Measurements from ENCODE around the gene SERINC4.

The SERINC4 gene

GRCh38 chr15:43789409-43789808 lies 10.6 kb downstream of the SERINC4 start:
- no peak for TF ChIP-seq ZNF274 (IDR thresholded peaks at IDR 0.05; ENCODE audit: low read depth, low read length)
- no peak overlapping the region for H3K4me3 ChIP-seq (ENCODE audit: low read length)

- no peak for TF ChIP-seq ZNF274 (IDR thresholded peaks at IDR 0.05; ENCODE audit: low read depth, low read length)
- H3K4me3 ChIP-seq (ENCODE audit: low read length), result no peak overlapping the region
These were observed 21.0 kb downstream of the SERINC4 start for GRCh38 chr15:43779016-43779415.

- TF ChIP-seq ZNF274 (IDR thresholded peaks at IDR 0.05; ENCODE audit: low read depth, low read length), result no peak
- H3K4me3 ChIP-seq (ENCODE audit: low read length), result peak overlapping the region; percentile 57; the same call in 1 of the 2 replicates
These were observed 22.6 kb downstream of the SERINC4 start for GRCh38 chr15:43777267-43777914.

- peak within 1 kb of the TSS; percentile 57; the same call in 1 of the 2 replicates for H3K4me3 ChIP-seq (ENCODE audit: low read length)
These were observed 23.2 kb downstream of the SERINC4 start, which contains the start of gene ELL3 for GRCh38 chr15:43776718-43777266. Gene ELL3, minus strand, starts transcription at chr15:43776966. Its CDS starts 65 bp downstream, at chr15:43776901.

GRCh38 chr15:43776101-43776717 lies 23.8 kb downstream of the SERINC4 start:
- H3K4me3 ChIP-seq (ENCODE audit: low read length), result peak overlapping the region; percentile 57; the same call in 1 of the 2 replicates
- TF ChIP-seq ZNF274 (IDR thresholded peaks at IDR 0.05; ENCODE audit: low read depth, low read length), result no peak

More at GRCh38 chr15:43776718-43777266, 23.2 kb downstream of the SERINC4 start, which contains the start of gene ELL3:
- no peak for TF ChIP-seq ZNF274 (IDR thresholded peaks at IDR 0.05; ENCODE audit: low read depth, low read length)

- H3K4me3 ChIP-seq (ENCODE audit: low read length), result peak overlapping the region; percentile 20; the same call in 1 of the 2 replicates
- no peak for TF ChIP-seq ZNF274 (IDR thresholded peaks at IDR 0.05; ENCODE audit: low read depth, low read length)
These were observed 24.5 kb downstream of the SERINC4 start for GRCh38 chr15:43775411-43775965.

- no peak for TF ChIP-seq ZNF274 (IDR thresholded peaks at IDR 0.05; ENCODE audit: low read depth, low read length)
- no peak overlapping the region for H3K4me3 ChIP-seq (ENCODE audit: low read length)
These were observed 26.0 kb downstream of the SERINC4 start for GRCh38 chr15:43774062-43774461.

GRCh38 chr15:43772624-43773023 lies 27.4 kb downstream of the SERINC4 start:
- TF ChIP-seq ZNF274 (IDR thresholded peaks at IDR 0.05; ENCODE audit: low read depth, low read length), result no peak
- no peak overlapping the region for H3K4me3 ChIP-seq (ENCODE audit: low read length)

GRCh38 chr15:43771816-43772215 lies 28.2 kb downstream of the SERINC4 start:
- H3K4me3 ChIP-seq (ENCODE audit: low read length), result no peak overlapping the region
- no peak for TF ChIP-seq ZNF274 (IDR thresholded peaks at IDR 0.05; ENCODE audit: low read depth, low read length)

- no peak for TF ChIP-seq ZNF274 (IDR thresholded peaks at IDR 0.05; ENCODE audit: low read depth, low read length)
- H3K4me3 ChIP-seq (ENCODE audit: low read length), result no peak overlapping the region
These were observed 30.3 kb downstream of the SERINC4 start for GRCh38 chr15:43769584-43770228.

GRCh38 chr15:43763819-43764446 lies 36.1 kb downstream of the SERINC4 start:
- TF ChIP-seq ZNF274 (IDR thresholded peaks at IDR 0.05; ENCODE audit: low read depth, low read length), result no peak

GRCh38 chr15:43762824-43763223 lies 37.2 kb downstream of the SERINC4 start:
- H3K4me3 ChIP-seq (ENCODE audit: low read length), result no peak overlapping the region
- no peak for TF ChIP-seq ZNF274 (IDR thresholded peaks at IDR 0.05; ENCODE audit: low read depth, low read length)

More at GRCh38 chr15:43763819-43764446, 36.1 kb downstream of the SERINC4 start:
- no peak overlapping the region for H3K4me3 ChIP-seq (ENCODE audit: low read length)

- no peak for TF ChIP-seq ZNF274 (IDR thresholded peaks at IDR 0.05; ENCODE audit: low read depth, low read length)
- no peak overlapping the region for H3K4me3 ChIP-seq (ENCODE audit: low read length)
These were observed 48.1 kb downstream of the SERINC4 start for GRCh38 chr15:43751885-43752284.
